Fibroblast of lung (primary cell): ENCODE data around the gene AK5. TPM values are rescaled to one million over a fixed set of nuclear protein-coding genes. Genes with fewer than 3 reads are reported as not detected.

ENCODE experiments used
- DNase-seq, 2 donors: peaks; one replicate each; pipeline versions ENCODE4 v3.0.0 to v3.0.0-alpha.2; 2010; ENCODE audit warnings: low read depth in 2 of 2
- H2AFZ ChIP-seq: 2 replicates; pipeline ENCODE4 v1.5.1; 2012; ENCODE audit warnings: low read length, control low read depth, inconsistent platforms
- H3K27ac ChIP-seq: 2 replicates; pipeline ENCODE4 v1.5.1; 2011; ENCODE audit warnings: low read length, control low read depth; ENCODE audit not compliant: insufficient read depth
- H3K27me3 ChIP-seq: 2 replicates; pipeline ENCODE4 v1.5.1; 2011; ENCODE audit warnings: mild to moderate bottlenecking, low read length; ENCODE audit not compliant: control insufficient read depth, insufficient read depth
- H3K36me3 ChIP-seq: 2 replicates; pipeline ENCODE4 v1.5.1; 2011; ENCODE audit warnings: low read length; ENCODE audit not compliant: control insufficient read depth, insufficient read depth
- H3K4me1 ChIP-seq: 2 replicates; pipeline ENCODE4 v1.5.1; 2011; ENCODE audit warnings: low read length; ENCODE audit not compliant: control insufficient read depth, insufficient read depth; ENCODE audit errors: extremely low read depth
- H3K4me2 ChIP-seq: 2 replicates; pipeline ENCODE4 v1.5.1; 2011; ENCODE audit warnings: low read length, control low read depth; ENCODE audit not compliant: insufficient read depth; ENCODE audit errors: extremely low read depth
- H3K4me3 ChIP-seq, 4 experiments: fragments of 200-600 bp in 1 of 4; sonication (generic) in 1 of 4; replicated peaks in 1 of 4; 2 replicates each; pipeline ENCODE4 v1.5.1; 2011 to 2016; ENCODE audit warnings: low read length in 4 of 4, low read depth in 3 of 4, mild to moderate bottlenecking in 3 of 4, control low read depth in 2 of 4, inconsistent platforms in 1 of 4, mixed read lengths in 1 of 4; ENCODE audit not compliant: insufficient read depth in 1 of 4; ENCODE audit errors: control extremely low read depth in 1 of 4
- H3K79me2 ChIP-seq: 2 replicates; pipeline ENCODE4 v1.5.1; 2012; ENCODE audit warnings: mild to moderate bottlenecking, low read length, inconsistent platforms; ENCODE audit not compliant: control insufficient read depth, insufficient read depth
- H3K9ac ChIP-seq: 2 replicates; pipeline ENCODE4 v1.5.1; 2011; ENCODE audit warnings: mild to moderate bottlenecking, low read length, control low read depth; ENCODE audit not compliant: insufficient read depth
- H3K9me3 ChIP-seq: 2 replicates; pipeline ENCODE4 v1.5.1; 2012; ENCODE audit warnings: low read depth, low read length; ENCODE audit not compliant: control insufficient read depth, insufficient read depth
- H4K20me1 ChIP-seq: 2 replicates; pipeline ENCODE4 v1.5.1; 2011; ENCODE audit warnings: low read length; ENCODE audit not compliant: control insufficient read depth, insufficient read depth; ENCODE audit errors: extremely low read depth
- EZH2 ChIP-seq: IDR thresholded peaks from 2 replicates; pipeline ENCODE4 v1.5.1; 2012; ENCODE audit warnings: low read length, control low read depth, mild to moderate bottlenecking; ENCODE audit errors: missing control alignments
- polyA plus RNA-seq, 2 donors: library from polyadenylated mRNA; depleted of rRNA in 1 of 2; stranded (reverse) in 1 of 2; unstranded in 1 of 2; fragments of >200 nt; gene quantifications; 2 replicates each; pipeline ENCODE4 v1.2.1, GENCODE V29; 2011 to 2012; ENCODE audit warnings: missing spikeins in 1 of 2
- total RNA-seq: library from RNA; depleted of rRNA; stranded (reverse); fragments of >200 nt; gene quantifications from 2 replicates; pipeline ENCODE4 v1.2.1, GENCODE V29; 2014
- TF ChIP-seq, protein P1 (sequence below), 2 donors: IDR thresholded peaks in 1 of 2; conservative IDR thresholded peaks in 1 of 2; 1 replicate in 1 of 2; 2 replicates in 1 of 2; pipeline ENCODE4 v1.5.1; 2011 to 2012; ENCODE audit warnings: low read length in 2 of 2, control low read depth in 1 of 2, inconsistent platforms in 1 of 2, low read depth in 1 of 2, mild to moderate bottlenecking in 1 of 2

Gene AK5
- total and polyA plus RNA-seq, 2 donors (not counting 1 experiment from before 2014, with no cell fraction given) = 37.9 to 87.7 TPM

- Histone ChIP-seq H3K36me3 (no peaks in the 10 kb centered on the region), H3K27ac (no peak overlapping the region), H3K4me2 (no peak overlapping the region), H3K9me3 (no peaks in the 10 kb centered on the region), H3K4me3 (no peak overlapping the region), H2AFZ (no peak overlapping the region), H3K27me3 (no peaks in the 10 kb centered on the region), H3K9ac (no peak overlapping the region), H4K20me1 (no peaks in the 10 kb centered on the region), H3K4me1 (peaks cover 4% of the 10 kb centered on the region), H3K79me2 (no peaks in the 10 kb centered on the region)
- no peak for TF ChIP-seq EZH2
- TF ChIP-seq, protein P1, sequence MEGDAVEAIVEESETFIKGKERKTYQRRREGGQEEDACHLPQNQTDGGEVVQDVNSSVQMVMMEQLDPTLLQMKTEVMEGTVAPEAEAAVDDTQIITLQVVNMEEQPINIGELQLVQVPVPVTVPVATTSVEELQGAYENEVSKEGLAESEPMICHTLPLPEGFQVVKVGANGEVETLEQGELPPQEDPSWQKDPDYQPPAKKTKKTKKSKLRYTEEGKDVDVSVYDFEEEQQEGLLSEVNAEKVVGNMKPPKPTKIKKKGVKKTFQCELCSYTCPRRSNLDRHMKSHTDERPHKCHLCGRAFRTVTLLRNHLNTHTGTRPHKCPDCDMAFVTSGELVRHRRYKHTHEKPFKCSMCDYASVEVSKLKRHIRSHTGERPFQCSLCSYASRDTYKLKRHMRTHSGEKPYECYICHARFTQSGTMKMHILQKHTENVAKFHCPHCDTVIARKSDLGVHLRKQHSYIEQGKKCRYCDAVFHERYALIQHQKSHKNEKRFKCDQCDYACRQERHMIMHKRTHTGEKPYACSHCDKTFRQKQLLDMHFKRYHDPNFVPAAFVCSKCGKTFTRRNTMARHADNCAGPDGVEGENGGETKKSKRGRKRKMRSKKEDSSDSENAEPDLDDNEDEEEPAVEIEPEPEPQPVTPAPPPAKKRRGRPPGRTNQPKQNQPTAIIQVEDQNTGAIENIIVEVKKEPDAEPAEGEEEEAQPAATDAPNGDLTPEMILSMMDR (conservative IDR thresholded peaks at IDR 0.05 in 1 of 2, IDR thresholded peaks at IDR 0.05 in 1 of 2; ENCODE audit: low read depth in 1 of 2, low read length in 2 of 2) = no peak
- DNase-seq = no peak
Observed at GRCh38 chr1:77412820-77413530, 131.2 kb downstream of the AK5 start.

- Histone ChIP-seq H3K27me3 (no peaks in the 10 kb centered on the region), H3K4me3 (no peak overlapping the region), H3K9me3 (no peaks in the 10 kb centered on the region), H3K36me3 (no peaks in the 10 kb centered on the region), H3K79me2 (no peaks in the 10 kb centered on the region), H3K27ac (no peak overlapping the region), H3K4me2 (no peak overlapping the region), H3K9ac (no peak overlapping the region), H2AFZ (no peak overlapping the region), H3K4me1 (peaks cover 4% of the 10 kb centered on the region), H4K20me1 (no peaks in the 10 kb centered on the region)
- no peak for DNase-seq
- no peak for TF ChIP-seq EZH2
- TF ChIP-seq, protein P1 (conservative IDR thresholded peaks at IDR 0.05 in 1 of 2, IDR thresholded peaks at IDR 0.05 in 1 of 2; ENCODE audit: low read depth in 1 of 2, low read length in 2 of 2) = no peak
Observed at GRCh38 chr1:77413541-77414335, 131.9 kb downstream of the AK5 start.

DNA sequence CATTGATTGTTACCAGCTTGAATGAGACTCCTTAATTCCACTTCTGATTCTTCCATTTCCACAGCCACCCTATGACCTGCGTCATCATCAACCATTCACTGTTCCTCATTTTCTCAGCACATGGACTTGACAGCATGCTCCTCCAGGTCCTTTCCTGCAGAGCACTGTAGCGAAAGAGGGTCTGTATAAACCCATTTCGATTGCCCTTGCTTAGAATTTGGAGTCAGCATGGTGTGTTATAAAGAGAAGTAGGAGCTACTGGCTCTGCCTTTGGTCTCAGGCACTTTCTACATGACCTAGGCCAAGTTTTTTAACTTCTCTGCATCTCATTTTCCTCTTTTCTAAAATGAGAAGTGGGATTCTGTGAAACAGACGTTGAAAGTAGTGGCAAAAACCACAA lies 133.8 kb downstream of the AK5 start:
- Histone ChIP-seq H3K4me1 (peaks cover 4% of the 10 kb centered on the region), H3K4me3 (no peak overlapping the region), H3K27ac (no peak overlapping the region), H2AFZ (no peak overlapping the region), H3K79me2 (no peaks in the 10 kb centered on the region), H3K4me2 (no peak overlapping the region), H3K9me3 (no peaks in the 10 kb centered on the region), H4K20me1 (no peaks in the 10 kb centered on the region), H3K9ac (no peak overlapping the region), H3K27me3 (no peaks in the 10 kb centered on the region), H3K36me3 (no peaks in the 10 kb centered on the region)
- DNase-seq = no peak
- TF ChIP-seq EZH2 = no peak
- TF ChIP-seq, protein P1 (conservative IDR thresholded peaks at IDR 0.05 in 1 of 2, IDR thresholded peaks at IDR 0.05 in 1 of 2; ENCODE audit: low read depth in 1 of 2, low read length in 2 of 2) = no peak
